Suprapubic skin (tissue), 4 donors: Measurements from ENCODE around the gene SP9.

Source experiments
- CTCF ChIP-seq, 2 donors: fragments of 200-600 bp in 1 of 2; fragments of 450-650 bp in 1 of 2; sonication (generic) in 1 of 2; IDR thresholded peaks; one replicate each; pipeline ENCODE4 v1.5.1; 2016 to 2019; ENCODE audit warnings: antibody characterized with exemption in 2 of 2, mild to moderate bottlenecking in 1 of 2, moderate library complexity in 1 of 2
- EP300 ChIP-seq: sonication (generic); formaldehyde crosslinking; IDR thresholded peaks from one replicate; pipeline ENCODE4 v1.6.1; 2017; ENCODE audit warnings: antibody characterized with exemption
- POLR2AphosphoS5 ChIP-seq, 3 donors: sonication (generic); formaldehyde crosslinking; IDR thresholded peaks; one replicate each; pipeline ENCODE4 v1.6.1; 2017; ENCODE audit warnings: antibody characterized with exemption in 3 of 3

GRCh38 chr2:174385201-174385600 lies 50.4 kb downstream of the SP9 start:
- no peak for TF ChIP-seq CTCF (IDR thresholded peaks at IDR 0.05)
- no peak for TF ChIP-seq EP300
- TF ChIP-seq POLR2AphosphoS5 (IDR thresholded peaks at IDR 0.05): no peak
